HCEC 1CT (cell line): ENCODE results near the gene CD99L2.

Experiments
- DNase-seq: peaks from one replicate; pipeline ENCODE4 v3.0.0-alpha.2; 2017

Gene CD99L2

GRCh38 chrX:150779385-150779784 is 119.1 kb downstream of the CD99L2 start:
- DNase-seq: no peak

- no peak for DNase-seq
Measured at GRCh38 chrX:150777328-150777992, 121.0 kb downstream of the CD99L2 start.

- no peak for DNase-seq
Measured at GRCh38 chrX:150775569-150776350, 122.7 kb downstream of the CD99L2 start.

- DNase-seq: no peak
Measured at GRCh38 chrX:150774798-150775568, 123.5 kb downstream of the CD99L2 start.

DNA sequence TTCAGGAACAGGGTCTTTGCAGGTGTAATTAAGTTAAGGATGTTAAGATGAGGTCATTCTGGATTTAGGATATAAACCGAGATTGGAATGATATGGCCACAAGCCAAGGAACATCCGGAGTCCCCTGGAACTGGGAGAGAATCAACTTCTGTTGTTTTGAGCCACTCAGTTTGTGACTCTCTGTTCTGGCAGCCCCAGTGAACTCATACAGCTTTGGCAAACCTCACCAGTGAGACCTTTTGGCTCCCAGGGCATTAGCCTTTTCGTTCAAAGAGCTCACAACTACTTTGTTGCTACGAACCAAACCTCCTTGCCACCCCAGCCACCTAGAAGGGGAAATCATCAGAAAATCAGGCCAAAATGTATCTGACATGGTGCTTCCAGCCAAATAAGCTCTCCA is 124.8 kb downstream of the CD99L2 start:
- no peak for DNase-seq

GRCh38 chrX:150773117-150773516 is 125.4 kb downstream of the CD99L2 start:
- no peak for DNase-seq

- DNase-seq: peak; percentile 37
Measured at GRCh38 chrX:150772150-150772970, 126.1 kb downstream of the CD99L2 start.

DNA sequence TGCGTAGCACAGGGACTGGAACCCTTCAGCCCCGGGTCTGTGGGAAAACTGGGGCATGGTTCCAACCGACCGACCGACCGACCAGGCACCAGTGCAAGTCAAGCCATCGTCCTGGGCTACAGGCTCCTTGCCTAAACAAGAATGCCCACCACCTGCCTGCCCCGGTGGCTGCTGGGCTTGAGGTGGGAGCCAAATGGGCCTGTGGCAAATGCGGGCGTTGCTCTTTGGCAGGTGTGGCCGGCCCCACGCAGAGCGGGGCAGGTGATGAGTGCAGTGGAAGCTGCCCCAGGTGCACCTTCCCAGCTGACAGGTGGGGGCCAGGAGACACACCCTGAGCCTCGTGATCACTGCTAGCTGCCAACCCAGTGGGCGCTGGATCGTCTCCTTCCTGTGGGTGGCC is 127.4 kb downstream of the CD99L2 start:
- no peak for DNase-seq

- no peak for DNase-seq
Measured at GRCh38 chrX:150770623-150771022, 127.8 kb downstream of the CD99L2 start.

- DNase-seq: no peak
Measured at GRCh38 chrX:150769408-150769807, 129.1 kb downstream of the CD99L2 start.

DNA sequence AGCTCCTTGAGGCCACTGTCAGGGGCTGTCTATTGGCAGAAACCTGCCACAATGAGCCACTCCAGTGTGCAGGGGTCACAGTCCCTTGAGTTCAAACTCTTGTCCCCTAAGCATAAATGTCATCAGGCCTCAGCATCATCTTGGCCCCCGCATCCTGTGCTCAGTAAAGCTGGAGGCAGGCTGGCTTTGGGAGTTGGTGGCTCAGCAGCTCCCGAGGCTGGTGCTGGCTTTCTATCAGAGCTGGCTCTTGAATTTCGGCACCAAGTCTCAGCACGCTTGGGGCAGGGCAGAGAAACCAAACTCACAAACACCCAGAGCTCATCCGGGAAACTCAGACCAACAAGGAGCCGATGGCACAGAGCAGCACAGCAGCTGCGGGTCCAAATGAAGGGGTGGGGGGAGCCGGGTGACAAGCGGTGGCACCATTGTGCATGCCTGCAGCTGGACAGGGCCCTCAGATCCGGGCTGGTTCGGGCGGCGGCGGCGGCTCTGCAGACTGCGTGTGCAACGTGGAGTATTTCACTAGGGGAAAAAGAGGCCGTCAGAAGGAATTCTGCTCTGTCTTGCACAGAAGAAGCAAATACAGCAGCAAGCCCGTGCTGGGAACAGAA is 129.8 kb downstream of the CD99L2 start:
- DNase-seq: no peak

DNA sequence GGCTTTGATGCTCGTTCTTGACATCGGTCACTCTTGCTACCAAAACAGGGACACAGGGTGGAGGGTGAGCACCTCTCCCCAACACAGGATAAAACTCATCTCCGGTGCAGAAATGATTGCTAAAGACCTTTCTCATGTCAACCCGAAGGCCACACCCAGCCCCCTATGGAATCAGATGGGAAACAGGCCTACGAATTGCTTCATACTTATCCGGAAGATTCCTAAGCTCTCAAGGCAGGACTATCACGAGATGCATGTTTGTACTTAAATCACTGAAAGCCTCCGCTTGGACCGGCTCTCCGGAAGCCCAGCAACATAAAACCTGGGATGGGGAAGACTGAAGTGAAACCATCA is 130.4 kb downstream of the CD99L2 start:
- no peak for DNase-seq

- DNase-seq: peak; percentile 63
Measured at GRCh38 chrX:150767475-150768131, 130.9 kb downstream of the CD99L2 start.

DNA sequence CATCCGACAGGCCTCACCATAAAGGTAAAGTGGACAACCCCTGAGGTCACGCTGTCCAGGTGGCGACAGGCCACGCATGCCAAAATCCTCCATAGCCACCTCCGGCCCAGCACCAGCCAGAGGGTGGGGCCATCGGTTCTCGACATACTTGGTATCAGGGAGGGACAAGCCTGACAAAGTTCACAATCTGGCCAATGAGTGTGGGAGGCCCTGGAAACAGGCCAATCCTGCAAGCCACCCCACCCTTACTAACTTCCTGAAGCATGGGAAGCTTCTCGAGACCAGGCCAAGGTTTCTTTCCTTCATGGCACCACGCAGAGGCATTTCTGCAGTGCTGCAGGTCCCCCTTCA is 131.4 kb downstream of the CD99L2 start:
- DNase-seq: no peak

DNA sequence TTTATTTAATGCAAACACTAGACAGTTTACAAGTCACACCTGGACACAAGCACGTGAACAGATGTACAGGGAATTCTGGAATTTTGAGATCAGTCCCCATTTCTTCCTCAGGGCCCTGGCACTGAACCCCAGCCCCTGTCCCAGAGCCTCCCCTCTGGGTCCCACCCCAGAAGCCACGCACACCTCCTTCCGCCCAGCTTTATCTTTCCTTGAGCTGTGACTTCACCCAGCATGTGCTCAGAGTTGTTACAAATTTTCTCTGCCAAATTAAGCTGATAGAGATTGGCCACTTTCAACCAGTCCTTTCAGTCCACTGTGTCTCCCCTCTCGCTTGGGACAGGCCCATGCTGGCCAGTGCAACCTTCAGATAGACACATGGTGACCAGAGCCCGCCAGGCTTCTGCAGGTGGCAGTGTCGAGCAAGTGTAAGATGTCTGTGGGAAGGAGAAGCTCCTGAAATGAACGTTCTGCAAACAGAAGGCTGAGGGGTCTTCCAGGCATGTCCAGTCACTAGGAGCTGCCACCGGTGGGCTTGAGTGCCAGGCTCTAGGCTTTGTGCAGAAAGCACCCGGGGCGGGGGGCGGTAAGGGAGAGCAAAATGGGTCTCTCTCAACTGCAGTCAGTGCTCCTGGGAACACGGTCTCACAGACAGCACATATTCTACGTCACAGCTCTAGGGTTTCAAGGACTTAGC is 132.0 kb downstream of the CD99L2 start:
- no peak for DNase-seq

DNA sequence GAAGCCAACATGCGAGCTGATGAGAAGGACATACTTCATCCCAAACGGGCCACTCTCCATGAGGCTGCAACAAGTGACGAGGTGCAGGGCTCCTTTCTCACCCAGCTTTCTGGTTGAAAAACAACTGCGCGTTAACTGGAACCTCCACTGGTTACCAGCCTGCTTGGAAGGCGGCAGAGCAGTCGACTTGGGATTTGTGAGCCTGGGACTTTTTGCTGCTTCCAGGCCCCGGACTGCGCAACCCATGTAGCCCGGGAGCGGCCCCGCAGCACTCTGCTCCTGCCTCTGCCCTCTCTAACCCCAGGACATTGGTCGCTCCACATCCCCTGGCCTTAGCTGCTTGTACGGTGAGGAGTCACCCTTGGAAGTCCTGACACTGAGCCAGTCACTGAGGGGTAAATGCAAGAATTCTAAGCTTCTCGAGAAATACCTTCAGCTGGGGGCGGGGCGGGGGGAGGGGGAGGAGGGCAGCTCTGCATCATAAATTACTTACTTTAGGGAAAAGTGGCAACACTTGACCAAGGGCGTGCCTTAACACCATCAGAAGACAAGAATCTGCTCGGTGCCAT is 132.6 kb downstream of the CD99L2 start:
- no peak for DNase-seq

DNA sequence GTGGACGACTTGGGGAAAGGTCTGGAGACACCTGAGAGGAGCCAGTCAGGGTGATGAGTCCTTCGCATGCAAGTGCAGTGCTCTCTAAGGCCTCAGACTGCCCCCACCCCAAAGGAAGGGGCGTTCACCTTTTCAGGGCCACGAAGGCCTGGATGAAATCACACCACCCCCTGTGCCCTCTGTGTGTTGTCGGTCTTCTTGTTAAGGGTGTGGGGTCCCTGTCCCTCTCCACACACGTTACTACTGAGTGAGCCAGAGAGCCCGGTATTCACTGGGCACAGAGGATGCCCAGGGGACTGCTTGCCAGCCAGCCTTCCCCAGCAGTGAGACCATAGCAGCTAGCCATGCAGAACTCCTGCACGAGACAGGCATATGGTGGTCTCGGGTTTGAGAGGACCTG is 133.2 kb downstream of the CD99L2 start:
- no peak for DNase-seq

DNA sequence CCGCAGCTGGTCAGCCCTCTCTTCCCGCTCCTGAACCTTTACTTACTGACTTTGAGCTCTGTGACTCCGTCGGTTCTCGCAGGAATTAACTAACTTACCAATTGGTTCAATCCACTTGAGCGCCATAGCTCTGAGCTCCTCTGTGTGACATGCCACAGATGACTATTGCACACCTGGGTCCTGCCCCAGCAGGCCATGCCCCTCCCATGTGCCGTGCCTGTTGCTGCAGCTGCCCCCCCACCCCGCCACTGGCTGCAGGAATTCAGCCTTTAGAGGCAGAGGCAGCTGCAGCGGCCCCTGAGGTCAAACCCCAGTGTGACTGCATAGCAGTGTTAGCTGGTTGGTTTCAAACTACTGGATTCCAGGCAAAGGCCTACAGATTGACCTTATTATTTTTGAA is 134.7 kb downstream of the CD99L2 start:
- DNase-seq: no peak

- no peak for DNase-seq
Measured at GRCh38 chrX:150763303-150763797, 135.1 kb downstream of the CD99L2 start.

GRCh38 chrX:150762258-150763165 is 136.0 kb downstream of the CD99L2 start:
- no peak for DNase-seq
